Activated CD8-positive, alpha-beta memory T cell treated with anti-CD3 and anti-CD28 coated beads, Interleukin-2, amount 50 U/mL, for 48 hours (primary cell): ENCODE data around the gene DPH2.

Source experiments
- DNase-seq: peaks from one replicate; pipeline ENCODE4 v3.0.0-alpha.2; 2020

DPH2 gene

DNA sequence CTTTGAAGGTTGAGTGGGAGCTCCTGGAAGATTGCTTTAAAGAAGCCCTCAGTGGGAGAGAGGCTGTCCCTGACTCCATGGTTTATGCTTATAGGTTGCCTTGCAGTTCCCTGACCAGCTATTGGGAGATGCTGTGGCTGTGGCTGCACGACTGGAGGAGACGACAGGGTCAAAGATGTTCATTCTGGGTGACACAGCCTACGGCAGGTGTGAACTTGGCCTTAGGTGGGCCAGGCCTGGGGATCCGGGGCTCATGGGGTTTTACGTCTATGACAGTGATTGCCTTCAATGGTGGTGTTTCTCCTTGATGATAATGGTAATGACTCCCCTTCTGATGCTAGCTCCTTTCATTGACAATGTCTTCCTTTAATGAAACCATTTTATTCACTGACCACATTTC lies 692 bp downstream of the DPH2 start:
- DNase-seq, result no peak

DNA sequence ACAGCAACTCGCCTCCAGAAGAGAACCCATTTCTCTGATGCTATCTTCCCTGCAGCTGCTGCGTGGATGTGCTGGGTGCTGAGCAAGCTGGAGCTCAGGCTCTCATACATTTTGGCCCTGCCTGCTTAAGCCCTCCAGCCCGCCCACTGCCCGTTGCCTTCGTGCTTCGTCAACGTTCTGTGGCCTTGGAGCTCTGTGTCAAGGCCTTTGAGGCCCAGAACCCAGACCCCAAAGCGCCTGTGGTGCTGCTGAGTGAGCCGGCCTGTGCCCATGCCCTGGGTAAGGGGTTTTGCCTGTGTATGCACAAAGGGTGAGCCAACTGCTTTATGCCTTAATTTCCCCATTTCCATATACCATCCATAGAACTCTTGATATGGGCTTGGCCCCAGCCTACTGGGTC lies 1.1 kb downstream of the DPH2 start:
- no peak for DNase-seq

DNA sequence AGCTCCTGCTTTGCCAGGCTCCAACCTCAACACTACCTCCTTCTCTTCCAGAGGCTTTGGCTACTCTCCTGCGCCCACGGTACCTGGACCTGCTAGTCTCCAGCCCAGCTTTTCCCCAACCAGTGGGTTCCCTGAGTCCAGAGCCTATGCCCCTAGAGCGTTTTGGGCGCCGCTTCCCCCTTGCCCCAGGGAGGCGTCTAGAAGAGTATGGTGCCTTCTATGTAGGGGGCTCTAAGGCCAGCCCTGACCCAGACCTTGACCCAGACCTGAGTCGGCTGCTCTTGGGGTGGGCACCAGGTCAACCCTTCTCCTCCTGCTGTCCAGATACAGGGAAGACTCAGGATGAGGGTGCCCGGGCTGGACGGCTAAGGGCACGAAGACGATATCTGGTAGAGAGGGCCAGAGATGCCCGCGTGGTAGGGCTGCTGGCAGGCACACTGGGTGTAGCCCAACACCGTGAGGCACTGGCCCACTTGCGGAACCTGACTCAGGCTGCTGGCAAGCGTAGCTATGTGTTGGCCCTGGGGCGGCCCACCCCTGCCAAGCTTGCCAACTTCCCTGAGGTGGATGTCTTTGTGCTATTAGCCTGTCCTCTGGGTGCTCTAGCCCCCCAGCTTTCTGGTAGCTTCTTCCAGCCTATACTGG lies 1.6 kb downstream of the DPH2 start:
- DNase-seq, result no peak

DNA sequence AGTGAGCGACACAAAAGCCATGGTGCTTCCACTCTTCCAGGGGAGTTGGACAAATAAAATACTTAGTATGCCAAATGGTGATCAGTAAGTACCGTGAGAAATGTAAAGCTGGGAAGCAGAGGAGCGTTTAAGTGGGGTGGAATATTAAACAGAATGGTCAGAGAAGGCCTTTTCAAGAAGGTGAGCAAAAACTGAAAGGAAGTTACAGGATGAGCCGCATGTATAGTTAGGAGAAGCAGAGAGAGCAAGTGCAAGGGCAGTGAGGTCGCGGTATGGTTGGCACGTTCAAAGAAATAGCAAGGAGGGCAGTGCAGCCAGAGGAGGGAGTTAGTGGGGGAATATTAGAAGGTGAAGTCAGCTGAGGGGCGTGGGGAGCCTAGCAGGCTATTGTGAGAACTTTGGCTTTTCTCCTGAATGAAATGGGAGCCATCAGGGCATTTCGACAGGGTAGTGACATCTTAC lies 4.2 kb downstream of the DPH2 start:
- no peak for DNase-seq

DNA sequence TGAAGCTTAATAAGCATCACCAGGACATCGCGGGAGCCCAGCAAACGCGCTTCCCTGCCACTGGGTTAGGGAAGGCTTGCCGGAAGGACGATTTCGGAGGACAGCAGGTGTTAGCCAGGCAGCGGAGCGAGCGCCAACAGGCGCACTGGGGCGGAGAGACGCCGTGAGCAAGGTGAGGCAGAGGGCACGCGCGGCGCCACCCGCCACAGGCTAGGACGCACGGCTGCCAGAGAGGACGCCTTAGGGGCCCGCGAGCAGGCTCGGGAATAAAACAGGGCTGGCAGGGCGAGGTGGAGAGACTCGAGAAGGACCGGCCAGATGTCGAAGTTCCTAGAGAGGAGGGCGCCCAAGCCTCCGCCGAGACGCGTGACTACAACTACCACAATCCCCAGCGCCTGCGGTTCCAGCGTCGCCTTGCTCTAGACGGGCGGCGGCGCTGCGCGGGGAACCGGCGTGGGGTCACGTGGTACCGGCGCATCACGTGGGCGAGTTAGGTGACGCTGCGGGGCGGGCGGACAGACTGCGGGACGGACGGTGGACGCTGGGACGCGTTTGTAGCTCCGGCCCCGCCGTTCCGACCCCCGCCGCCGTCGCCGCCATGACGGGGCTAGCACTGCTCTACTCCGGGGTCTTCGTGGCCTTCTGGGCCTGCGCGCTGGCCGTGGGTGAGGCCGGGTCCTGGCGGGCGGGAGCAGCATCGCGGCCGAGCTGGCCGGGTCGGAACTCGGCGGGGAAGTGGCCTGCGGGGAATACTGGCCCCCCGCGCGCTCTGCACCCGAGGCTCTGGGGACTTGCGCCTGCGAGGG lies 4.8 kb downstream of the DPH2 start, which contains the start of gene ATP6V0B:
ATP6V0B (plus strand) TSS at position 518 of the 806 bp plus-strand sequence; CDS start at position 599, 81 bp downstream.
- peak; percentile 98 for DNase-seq

DNA sequence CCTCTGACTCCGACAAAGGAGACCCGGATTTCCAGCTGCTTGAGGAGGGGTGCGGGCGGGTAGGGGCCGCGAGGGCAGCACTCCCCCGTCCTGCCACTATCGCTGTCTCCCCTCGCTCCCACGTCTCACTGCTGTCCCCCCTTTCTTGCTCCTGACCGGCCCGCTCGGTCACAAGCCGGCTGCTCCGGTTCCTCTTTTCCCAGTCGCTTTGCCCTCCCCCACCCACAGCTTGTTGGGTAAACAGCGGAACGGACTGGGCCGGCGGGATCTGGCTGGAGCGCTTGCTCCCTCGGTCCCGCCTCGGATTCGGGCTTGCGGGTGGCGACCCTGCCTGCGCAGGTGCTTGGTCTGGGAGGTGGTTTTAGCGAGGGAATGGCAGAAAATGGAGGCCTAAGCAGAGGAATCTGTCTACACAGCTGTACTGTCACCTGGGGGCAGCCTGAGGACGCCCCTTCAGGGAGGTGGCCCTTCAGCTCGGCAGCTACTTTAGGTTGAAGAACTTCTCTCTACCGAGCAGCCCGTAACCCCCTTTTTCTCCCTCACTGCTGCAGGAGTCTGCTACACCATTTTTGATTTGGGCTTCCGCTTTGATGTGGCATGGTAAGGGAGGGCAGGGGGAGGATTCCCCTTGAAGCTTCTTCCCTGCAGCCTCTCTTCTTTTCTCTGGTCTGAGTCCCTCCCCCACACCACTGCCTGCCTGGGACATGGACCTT lies 5.6 kb downstream of the DPH2 start:
- no peak for DNase-seq

DNA sequence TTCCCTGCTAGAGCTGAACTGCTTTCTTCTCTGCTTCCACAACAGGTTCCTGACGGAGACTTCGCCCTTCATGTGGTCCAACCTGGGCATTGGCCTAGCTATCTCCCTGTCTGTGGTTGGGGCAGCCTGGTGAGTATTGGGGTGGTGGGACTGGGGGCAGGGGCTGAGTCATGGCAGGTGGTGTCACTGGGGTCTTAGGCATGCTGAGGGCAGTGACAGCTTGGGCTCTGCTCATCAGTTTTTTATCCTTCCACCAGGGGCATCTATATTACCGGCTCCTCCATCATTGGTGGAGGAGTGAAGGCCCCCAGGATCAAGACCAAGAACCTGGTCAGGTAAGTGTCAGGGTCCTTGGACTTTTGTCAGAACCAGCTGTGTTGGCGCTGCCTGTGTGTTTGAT lies 6.2 kb downstream of the DPH2 start:
- DNase-seq, result no peak

DNA sequence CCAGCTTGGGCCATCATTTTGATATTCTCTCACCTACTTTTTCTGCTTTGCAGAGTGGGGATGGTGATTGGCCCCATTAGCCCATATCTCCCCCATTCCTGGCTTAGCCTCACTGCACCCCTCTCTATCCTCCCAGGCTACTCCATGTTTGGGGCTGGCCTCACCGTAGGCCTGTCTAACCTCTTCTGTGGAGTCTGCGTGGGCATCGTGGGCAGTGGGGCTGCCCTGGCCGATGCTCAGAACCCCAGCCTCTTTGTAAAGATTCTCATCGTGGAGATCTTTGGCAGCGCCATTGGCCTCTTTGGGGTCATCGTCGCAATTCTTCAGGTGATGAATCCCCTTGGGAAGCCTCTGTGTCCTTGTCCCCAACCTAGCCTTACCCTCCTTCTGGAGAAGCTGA lies 7.1 kb downstream of the DPH2 start:
- no peak for DNase-seq

DNA sequence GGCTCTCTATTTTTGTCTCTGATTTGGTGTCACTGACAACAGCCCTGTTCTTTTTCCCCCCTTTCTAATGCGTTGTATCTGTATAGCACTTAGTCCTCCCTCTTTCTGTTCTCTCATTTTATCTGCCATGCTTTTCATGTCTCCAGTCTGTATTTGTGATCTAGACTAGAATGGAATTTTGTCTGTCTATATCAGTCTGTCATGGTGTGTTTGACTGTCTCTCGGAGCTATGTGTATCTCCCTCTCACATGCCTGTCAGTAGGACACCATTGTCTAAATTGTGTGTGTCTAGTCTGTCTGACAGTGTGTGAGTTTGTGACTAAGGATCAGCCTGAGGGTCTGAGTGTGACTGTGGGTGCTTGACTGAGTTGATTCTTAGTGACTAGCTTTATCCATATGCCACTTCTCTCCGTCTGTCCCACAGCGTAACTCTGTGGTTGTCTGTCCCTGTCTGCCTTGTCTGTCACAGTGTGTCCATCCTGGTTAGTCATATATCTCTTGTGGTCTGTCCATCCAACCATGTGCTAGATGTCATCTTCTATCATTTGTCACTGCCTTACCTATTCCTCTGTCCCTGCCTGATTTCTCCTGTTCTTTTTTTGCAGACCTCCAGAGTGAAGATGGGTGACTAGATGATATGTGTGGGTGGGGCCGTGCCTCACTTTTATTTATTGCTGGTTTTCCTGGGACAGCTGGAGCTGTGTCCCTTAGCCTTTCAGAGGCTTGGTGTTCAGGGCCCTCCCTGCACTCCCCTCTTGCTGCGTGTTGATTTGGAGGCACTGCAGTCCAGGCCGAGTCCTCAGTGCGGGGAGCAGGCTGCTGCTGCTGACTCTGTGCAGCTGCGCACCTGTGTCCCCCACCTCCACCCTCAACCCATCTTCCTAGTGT lies 7.8 kb downstream of the DPH2 start:
- DNase-seq, result no peak

DNA sequence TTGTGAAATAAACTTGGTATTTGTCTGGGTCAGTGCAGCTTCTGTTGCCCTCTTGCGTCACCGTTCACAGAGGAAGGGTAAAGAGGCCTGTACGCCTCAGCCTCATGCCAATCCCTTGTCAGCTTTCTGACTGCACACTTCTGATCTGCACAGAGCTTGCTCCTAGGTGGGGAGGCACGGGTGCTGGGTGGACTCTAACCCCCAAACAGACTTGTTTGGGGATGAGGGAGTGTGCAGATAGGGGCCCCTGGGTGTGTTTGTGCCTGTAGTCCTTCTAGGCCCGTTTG lies 8.4 kb downstream of the DPH2 start:
- no peak for DNase-seq

DNA sequence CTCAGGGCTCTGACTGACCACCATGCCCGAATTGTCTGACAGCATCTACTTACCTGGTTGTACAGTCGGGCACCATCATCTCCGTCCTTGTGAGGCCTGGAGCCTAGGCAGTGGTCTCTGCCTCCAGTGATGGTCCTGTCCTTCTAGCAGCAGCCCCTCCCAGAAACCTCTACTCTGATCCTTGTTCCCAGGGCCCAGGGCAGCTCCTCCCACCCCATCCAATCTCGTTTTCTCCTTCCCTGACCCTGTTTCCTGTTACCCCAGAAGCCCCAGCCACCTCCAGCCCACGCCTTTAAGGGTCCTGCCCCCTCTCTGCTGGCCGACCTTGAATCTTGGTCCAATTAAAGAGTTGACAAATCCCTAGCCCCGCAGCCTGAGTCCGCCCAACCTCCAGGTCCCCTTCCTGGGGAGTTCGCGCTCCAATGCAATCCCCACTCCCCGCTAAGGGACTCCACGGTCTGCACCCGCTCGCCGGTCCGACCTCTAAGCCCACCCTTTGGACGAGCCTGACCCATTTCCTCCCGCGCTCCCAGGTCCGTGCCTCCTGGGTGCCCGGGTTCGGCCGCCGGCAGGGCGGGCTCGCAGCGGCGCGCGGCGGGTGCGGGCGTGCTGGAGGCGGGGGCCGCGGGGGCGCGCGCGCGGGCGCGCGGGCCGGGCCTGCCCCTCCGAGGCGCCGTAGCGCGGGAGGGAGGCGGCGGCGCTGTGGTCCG lies 8.9 kb downstream of the DPH2 start, which contains the start of gene B4GALT2:
B4GALT2 (plus strand) TSS at position 660 of the 710 bp plus-strand sequence. CDS start 1,951 bp downstream, outside the sequence.
- peak; percentile 80 for DNase-seq

DNA sequence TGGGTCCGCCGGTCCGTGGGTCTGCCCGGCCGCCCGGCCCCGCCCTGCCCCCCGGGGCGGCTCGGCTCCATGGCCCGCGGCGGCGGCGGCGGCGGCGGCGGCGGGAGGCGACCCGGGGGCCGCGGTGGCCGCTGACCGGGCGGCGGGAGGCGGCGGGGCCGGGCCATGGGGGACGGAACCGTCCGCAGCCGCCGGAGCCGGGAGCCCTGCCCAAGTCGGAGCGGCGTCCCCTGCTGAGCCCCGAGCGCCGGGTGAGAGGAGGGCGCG lies 9.4 kb downstream of the DPH2 start:
- no peak for DNase-seq

DNA sequence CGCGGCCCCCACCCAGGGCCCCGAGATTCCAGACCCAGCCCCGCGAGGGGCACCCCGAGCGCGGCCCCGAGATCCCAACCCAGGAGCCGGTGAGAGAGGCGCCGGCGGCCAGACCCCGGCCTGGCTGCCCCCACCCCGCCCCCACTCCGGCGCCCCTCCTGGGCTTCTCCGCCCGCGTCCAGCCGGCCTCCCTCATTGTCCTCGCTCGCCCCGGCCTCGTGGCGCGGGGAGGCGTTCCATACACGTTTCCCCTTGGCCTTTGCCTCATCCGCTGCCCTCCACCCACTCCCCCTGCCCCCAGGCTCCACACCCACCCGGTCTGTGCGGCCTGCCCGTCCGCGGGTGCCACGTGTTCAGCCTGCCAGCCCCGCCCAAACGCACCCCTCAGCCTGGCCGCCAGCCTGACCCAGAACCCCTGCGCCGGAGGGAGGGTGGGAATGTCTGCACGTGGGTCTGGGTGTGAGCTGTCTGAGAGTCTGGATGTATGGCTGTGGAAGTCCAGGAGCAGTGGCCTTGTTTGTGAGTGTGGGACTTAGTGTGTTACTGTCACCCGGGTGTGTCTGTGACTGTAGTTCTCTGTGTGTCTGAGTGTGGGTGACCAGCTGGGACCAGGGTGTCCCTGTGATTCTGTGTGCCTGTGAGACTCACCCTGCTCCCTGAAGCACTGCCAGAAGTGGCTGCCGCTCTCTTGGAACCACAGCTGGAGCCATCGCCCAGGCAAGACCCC lies 9.9 kb downstream of the DPH2 start:
- peak; percentile 78 for DNase-seq

DNA sequence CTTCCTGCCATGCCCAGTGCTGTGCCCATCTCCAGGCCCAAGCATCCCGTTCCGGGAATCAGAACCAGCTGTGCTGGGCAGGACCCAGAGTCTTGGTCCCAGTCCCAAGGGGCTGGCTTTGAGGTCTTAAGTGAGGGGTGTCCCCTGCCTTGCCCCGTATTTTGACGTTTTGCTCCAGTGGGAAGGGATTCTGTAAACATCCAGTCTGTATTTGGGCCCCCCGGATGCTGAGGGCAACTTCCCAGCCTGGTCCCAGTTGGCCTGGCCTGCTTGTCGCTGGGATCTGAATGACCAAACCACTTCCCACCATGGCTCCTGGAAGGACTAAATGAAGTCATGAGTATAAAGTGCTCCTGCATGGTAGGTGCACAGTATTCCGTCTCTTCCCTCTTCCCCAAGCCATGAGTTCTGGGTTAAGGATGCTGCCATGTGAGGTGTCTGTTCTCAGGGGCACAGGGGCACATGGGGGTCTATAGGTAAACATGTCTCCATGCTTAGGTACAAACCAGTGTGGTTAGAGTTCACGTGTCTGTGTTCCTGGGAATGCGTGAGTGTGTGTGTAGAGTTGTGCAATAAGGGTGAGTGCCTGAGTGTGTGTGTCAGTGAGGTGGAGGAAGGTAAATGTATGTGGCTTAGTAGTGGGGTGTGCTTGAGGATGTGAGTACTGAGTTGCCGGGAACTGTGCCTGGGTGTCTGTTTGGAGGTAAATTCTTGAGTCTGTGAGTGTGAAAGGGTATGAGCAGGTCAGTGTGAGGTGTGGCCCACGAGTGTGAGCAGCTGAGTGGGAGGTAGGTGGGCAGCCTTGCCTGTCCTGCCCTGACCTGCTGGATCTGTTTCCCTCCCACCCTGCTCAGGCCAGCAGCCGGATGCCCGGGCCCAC lies 10.7 kb downstream of the DPH2 start:
- no peak for DNase-seq

DNA sequence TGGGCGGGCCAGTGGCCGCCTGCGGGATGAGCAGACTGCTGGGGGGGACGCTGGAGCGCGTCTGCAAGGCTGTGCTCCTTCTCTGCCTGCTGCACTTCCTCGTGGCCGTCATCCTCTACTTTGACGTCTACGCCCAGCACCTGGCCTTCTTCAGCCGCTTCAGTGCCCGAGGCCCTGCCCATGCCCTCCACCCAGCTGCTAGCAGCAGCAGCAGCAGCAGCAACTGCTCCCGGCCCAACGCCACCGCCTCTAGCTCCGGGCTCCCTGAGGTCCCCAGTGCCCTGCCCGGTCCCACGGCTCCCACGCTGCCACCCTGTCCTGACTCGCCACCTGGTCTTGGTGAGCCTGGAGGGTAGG lies 11.3 kb downstream of the DPH2 start:
- DNase-seq, result no peak

DNA sequence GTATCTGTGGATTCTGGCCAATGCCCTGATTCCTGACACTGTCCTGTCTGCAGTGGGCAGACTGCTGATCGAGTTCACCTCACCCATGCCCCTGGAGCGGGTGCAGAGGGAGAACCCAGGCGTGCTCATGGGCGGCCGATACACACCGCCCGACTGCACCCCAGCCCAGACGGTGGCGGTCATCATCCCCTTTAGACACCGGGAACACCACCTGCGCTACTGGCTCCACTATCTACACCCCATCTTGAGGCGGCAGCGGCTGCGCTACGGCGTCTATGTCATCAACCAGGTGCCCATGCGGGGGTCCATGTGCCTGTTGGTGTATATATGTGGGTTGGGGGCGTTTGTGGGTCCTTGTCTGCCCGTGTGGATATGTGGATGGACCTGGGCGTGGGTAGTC lies 11.8 kb downstream of the DPH2 start:
- no peak for DNase-seq

DNA sequence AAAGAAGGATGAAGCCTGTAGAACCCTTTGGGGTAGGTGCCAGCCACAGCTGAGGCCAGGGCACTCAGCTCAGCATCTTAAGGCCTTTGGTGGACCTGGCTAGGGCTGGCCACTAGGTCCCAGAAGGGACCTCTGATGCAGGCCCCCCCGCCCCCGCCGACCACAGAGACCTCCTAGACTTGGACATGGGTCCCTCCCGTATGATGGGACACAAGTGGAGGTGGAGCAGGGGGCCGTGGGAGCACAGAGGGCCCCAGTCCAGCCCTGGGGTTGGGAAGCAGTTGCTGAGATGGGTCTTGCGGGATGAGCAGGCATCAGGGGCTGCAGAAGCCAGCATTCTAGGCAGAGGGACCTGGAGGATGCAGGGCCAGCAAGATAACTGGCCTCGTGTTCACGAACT lies 12.4 kb downstream of the DPH2 start:
- no peak for DNase-seq

DNA sequence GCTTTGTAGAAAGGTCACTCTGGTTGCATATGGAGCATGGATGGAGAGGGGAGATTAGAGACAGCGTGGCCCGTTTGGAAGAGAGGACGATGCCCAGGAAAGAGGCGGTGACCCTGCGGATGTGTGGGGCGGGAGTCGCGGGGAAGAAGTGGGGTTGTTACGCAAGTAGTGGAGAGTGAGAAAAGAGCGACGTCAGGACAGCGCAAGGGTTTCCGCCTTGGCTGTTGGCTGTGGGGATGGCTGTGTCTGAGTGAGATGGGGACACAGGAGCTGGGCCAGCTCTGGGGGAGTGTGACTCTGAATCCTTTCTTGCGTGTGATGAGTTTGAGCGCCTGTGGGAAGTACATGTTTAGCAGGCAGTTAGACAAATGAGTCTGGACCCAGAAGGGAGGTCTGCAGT lies 13.0 kb downstream of the DPH2 start:
- DNase-seq, result no peak

DNA sequence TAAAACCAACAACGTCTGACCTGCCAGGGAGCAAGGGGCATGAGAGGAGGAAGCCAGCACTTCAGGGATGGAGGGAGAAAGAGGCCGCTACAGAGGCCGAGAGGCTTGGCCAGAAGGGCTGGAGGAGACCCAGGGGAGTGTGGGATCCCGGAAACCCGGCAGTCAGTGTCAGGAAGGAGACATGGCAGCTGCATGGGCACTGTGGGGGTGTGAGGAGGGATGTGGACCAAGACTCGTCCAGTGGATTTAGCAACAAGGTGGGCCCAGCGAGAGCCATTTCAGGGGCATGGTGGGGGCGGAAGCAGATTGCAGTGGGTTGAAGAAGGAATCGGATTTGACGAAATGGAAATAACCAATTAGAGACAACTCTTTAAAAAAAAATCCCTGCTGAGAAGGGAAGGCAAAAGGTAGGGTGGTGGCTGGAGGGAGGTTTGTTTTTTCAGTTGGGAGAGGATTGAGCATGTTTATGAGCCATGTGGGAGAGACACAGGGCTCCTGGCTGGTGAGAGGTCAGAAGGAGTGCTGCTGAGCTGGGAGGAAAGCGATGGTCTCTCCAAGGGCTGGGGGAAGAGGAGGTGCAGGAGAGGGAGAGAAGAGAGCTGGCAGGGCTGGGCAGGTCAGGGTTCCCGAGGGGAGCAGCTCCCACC lies 13.6 kb downstream of the DPH2 start:
- DNase-seq, result no peak

DNA sequence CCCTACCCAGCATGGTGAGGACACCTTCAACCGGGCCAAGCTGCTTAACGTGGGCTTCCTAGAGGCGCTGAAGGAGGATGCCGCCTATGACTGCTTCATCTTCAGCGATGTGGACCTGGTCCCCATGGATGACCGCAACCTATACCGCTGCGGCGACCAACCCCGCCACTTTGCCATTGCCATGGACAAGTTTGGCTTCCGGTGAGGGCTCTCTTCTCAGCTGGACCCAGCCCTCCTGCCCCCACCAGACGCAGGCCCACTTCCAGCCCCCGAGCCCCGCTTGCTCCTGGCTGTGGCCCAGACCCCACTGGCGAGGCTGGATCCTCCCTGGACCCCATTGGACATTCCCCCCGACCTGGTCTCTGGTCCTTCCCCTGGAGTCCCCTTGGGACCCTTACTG lies 15.0 kb downstream of the DPH2 start:
- no peak for DNase-seq
